Measurements from ENCODE around the gene TBC1D2B.

The TBC1D2B gene

DNA sequence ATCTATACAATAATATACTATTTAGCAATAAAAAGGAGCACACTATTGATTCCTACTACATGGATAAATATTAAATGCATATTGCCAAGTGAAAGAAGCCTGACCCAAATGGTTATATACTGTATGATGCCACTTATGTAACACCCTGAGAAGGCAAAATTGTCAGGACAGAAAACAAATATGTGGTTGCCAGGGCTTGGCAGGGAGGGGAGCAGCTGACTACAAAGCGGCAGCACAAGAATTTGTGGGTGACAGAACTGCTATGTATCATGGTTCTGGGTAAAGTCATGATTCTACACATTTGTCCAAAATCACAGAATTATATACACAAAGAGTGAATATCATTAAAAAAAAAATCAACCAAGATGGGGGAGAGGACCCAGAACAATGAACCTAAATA lies 22.5 kb downstream of the TBC1D2B start:
- no peak for DNase-seq (ENCODE audit: low read depth in 2 of 2)

DNA sequence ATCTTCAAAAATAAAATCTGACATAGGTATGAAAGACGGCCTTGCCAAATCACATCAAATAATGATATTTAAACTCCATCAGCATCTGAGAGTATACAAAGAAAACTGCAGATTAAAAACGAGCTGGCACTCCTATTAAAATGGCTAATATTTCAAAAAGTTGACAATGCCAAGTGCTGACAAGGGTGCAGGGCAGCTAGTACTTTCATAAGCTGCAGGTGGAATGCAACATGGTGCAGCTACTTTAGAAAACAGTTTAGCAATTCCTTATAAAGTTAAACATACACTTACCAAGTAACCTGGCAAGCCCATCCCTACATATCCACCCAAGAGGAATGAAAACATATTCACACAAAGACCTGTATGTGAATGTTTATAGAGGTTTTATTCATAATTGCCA lies 23.0 kb downstream of the TBC1D2B start:
- no peak for DNase-seq (ENCODE audit: low read depth in 2 of 2)

DNA sequence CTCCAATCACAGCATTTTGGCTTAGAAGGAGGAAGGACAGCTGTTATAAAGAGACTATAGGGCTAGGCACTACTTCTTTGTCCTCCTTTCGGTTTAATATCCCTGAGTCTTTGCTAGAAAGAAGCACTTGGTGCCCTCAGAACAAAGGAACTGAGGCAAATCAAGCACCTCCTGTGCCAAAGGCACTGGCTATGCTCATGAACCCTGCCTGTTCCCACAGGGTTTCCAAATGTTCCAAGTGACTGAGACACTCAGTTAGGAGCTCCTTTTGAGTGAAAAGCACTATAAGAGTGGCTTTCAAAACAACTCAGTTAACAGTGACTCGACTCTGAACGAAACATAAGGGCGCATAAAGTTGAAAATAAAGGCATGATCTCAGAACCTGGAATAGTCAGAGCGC lies 25.0 kb downstream of the TBC1D2B start:
- no peak for DNase-seq (ENCODE audit: low read depth in 2 of 2)

DNA sequence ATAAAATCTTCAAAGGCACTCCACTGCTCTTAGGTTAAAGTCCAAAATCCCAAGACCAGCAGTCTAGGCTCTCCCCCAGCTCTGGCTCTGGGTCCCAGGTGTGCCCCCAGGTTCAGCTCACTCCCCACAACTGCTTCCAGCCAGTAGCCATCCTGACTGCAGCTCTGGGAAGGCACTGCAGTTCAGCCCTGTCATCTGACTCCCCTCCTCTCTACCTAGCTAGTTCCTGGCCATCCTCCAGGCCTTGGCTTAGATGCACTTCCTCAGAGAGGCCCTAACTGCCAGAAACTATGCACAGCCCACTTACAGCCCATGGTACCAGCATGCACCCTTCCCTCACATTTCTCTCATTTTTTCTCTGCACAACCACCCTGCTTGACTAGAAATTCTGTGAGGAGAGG lies 25.5 kb downstream of the TBC1D2B start:
- no peak for DNase-seq (ENCODE audit: low read depth in 2 of 2)

DNA sequence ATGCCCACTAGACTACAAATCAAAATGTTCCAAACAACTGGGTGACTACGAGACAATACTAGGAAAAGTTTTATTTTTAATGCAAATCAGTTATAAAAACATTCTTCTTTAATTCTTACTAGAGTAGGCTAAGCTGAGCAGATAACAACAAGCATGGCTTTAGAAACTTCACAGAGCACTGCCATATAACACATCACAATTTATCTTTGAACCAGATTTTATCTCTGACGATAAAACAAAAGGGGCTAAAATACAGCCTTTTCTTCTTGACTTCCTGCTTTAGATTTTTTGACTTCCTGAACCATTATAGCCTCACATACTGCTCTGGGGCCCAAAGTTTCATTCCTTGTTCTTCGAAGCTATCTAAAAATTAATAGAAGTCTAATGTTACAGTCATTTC lies 25.9 kb downstream of the TBC1D2B start:
- no peak for DNase-seq (ENCODE audit: low read depth in 2 of 2)

DNA sequence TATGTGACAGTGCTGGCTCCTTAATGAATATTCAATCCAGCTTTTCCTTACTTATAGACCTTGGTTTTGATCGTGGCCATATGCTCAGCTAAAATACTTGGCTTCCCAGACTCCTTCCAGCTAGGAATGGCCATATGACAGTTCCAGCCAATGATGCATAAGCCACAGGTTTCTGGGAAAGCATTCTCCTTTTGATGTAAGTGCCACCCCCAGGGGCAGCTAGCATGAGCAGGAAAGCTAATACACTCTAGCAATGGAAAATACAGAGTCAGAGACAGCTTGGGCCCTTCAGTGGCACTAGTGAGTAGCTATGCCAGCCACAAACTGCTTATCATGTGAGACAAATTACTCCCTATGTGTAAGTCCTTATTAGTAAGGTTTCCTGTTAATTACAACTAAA lies 26.7 kb downstream of the TBC1D2B start:
- no peak for DNase-seq (ENCODE audit: low read depth in 2 of 2)

DNA sequence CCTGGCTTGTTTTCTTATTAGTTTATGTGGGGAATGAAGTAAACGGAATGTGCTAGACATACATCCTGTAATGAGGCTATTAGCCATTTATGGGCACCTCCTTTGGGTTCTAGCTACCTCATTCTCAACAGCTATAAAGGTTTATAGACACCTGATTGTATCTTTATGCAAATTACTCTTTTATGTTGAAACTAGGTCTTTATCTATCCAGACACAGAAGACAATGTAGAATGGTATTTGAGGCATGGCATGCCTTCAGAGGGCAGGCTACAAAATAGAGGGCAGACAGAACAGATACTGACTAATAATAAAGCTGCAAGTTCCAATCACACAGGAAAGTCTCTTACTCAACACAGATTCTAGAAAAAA lies 27.1 kb downstream of the TBC1D2B start:
- no peak for DNase-seq (ENCODE audit: low read depth in 2 of 2)

DNA sequence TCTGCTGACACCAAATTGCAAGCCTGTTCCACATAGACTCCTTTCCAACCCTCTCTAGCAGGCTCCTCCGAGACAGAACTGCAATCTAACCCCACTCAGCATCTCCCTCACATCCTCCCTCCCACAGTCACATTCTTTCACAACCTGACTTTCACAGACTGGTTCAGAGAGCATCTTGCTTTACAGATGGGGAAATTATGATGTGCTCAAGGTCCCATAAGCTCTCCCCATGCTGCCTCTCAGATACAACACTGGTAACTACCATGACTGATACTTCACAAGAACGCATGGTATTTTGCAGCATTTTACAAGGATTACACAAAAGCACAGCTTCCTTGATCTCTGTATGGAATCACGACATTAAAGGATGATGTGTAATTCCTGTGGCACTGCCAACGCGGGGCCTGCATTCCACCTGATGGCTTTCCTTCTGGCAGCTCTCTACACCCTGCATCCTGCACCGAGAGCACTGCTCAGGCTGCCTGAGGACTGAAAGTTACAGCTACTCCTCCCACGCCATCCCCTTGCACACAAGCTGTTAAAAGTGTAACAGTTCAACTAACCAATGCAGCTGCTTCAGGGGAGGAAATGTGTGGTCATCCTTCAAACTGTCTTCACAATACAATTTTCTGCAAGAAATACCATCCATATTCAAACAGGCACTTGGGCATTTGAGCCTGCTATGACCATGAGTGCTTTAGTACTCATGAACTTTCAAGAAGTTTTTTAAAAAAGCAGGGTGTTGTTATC lies 27.6 kb downstream of the TBC1D2B start:
- peak; percentile 49 for DNase-seq (ENCODE audit: low read depth in 2 of 2)

DNA sequence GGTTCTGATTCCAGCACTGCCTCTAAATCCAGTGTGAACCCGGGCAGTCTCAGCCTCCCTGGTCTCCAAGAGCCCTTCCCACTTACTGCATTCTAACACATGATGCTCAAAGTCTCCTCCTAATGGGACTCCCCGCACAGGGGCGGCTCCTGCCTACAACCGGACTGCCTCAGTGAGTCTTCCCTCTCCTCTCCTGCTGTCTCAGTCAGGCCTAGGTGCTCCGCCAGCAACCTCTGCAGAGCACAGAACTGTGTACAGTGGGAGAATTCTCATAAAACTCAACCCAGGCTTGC lies 28.9 kb downstream of the TBC1D2B start:
- DNase-seq (ENCODE audit: low read depth in 2 of 2), result no peak

DNA sequence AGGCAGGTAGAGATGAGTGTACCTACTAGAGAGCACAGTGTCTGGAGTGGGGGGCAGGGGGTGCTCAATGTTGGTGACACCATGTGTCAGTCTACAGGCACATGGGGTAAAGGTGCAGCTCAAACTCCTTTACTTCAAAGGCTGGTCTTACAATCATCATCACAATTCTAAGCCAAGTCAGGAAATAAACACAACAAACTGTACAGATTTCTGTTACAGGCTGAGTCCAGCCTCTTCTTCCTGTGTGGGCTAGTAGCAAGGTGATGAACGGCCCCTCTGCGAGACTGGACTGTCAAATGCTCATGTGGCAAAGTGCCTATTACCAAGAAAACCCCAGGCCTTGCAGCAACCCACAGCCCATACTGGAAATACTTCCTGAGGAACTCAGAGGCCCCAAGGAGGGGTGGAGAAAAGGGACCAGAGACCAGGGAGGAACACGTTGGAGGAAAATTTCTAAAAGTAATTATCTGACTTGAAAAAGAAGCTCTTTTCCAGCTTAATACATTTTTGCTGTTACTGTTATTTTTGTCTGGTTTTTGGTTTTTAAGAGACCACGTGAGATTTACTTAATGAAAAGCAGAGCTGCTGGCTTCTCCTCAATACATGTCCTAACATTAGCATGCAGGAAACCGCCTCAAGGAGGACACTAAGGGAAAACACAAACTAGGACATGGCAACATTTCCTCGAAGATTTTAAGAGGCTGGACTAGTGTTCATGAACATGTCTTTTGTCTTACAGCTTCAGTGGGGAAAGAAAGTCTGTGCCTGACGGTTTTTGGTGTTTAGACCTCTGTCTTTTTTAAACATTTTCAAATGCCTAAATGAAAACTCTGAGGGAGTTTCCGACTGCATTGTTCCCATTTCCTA lies 29.5 kb downstream of the TBC1D2B start:
- DNase-seq (ENCODE audit: low read depth in 2 of 2), result no peak

DNA sequence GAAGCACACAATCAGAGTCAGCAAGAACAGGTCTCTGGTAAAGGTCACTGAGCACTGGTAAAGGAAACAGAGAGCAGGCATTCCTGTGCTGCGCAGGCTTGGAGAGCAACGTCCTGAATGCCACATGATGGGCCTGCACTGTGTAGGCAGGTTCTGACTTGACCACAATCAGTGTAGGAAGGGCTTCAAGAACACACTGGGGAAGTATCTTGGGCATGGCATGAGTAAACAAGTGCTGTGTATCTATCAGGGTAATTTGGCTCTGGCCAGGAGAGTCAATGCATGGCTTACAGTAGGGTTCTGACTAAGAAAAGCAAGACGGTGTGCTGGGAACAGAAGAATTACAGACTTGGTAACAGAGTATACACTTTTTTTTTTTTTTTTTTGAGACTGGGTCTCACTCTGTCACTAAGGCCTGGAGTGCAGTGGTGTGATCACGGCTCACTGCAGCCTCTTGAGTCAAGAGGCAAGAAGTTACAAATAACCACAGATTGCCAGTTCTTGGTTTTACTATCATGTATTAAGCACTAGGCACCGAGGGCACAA lies 30.6 kb downstream of the TBC1D2B start:
- DNase-seq (ENCODE audit: low read depth in 2 of 2), result no peak

DNA sequence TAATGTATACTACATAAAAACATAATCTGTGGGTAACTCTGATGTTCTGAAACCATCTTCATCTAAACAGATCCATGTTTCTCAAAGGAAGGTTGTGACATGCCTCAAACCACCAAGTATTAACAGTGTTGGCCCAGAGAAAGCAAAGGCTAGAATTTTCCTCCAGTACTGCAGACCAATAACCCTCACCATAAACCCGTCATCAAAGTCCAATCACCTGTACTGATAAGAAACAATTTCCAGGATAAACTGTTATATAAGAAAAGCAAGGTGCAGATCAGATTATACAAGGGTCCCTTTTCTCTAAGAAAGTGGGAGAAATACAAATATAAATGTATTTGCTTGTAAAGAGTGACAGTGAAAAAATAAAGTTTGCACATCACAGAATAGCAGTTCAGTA lies 32.3 kb downstream of the TBC1D2B start:
- DNase-seq (ENCODE audit: low read depth in 2 of 2), result no peak

DNA sequence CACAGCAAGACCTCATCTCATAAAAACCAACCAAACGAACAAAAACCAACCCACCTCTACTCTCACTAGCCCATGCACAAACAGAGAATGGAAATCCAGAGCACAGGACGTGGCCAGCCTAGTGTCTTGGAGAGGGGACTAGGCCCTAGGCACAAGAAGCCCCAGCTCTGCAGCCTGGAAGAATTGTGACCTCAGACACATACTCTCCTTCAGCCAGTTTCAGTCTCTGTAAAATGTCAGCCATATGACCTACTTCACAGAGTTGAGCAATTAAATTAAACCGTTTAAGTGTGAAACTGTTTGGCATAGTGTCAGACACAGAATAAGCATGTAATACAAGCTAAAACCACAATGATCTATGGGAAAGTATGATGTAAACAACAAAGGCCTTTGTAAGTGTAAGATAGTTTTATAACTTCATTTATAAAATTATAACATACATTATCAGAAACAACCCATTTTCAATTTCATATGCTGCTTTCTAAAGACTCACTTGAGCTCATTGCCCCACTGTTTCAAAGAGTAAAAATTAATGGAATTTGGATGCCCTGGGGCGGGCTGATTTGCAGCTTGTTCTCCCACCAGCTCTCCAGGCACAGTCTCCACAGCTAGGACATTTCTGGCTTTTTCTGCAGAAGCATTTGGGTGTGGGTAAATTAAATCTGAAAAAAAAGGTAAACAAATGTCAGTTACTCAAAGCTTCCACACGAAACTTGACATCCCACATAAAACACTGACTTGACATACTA lies 32.9 kb downstream of the TBC1D2B start:
- DNase-seq (ENCODE audit: low read depth in 2 of 2), result no peak

DNA sequence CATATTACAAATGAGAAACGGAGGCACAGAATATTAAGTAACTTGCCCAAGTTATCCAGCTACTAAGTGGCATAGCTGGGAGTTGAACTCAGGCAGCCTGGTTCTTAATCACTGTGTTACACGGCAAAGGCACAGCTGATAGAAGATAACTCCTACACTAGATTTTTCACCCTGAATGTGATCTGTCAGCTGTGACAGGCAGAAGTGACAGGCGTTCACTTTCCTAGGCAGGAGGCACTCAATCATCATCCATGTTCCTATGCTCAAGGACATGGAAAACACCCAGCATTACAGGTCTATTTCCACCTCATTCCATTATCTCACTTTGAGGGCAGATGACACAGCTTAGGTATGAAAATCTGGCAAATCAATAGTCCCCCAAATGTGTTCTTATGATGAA lies 35.6 kb downstream of the TBC1D2B start:
- no peak for DNase-seq (ENCODE audit: low read depth in 2 of 2)

DNA sequence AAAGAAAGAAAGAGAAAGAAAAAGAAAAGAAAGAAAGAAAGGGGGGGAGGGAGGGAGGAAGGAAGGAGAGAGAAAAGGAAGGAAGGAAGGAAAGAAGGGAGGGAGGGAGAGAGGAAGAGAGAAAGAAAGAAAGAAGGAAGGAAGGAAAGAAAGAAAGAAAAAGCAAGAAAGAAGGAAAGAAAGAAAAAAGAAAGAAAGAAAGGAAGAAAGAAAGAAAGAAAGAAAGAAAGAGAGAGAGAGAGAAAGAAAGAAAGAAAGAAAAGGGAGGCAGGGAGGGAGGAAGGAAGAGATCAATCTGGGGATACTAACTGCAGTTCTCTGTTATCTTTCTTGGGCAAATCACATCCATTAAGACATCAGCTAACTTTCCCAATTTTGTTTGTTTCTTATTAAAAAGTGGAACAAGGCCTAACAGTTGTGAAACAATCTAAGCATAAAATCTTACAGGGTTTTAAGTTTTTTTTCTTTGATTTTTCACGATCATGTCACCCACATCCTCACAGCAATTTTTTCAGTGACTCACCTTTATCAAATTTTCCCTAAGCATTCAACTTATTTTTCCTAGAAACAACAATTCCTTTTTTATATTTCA lies 36.8 kb downstream of the TBC1D2B start:
- no peak for DNase-seq (ENCODE audit: low read depth in 2 of 2)

DNA sequence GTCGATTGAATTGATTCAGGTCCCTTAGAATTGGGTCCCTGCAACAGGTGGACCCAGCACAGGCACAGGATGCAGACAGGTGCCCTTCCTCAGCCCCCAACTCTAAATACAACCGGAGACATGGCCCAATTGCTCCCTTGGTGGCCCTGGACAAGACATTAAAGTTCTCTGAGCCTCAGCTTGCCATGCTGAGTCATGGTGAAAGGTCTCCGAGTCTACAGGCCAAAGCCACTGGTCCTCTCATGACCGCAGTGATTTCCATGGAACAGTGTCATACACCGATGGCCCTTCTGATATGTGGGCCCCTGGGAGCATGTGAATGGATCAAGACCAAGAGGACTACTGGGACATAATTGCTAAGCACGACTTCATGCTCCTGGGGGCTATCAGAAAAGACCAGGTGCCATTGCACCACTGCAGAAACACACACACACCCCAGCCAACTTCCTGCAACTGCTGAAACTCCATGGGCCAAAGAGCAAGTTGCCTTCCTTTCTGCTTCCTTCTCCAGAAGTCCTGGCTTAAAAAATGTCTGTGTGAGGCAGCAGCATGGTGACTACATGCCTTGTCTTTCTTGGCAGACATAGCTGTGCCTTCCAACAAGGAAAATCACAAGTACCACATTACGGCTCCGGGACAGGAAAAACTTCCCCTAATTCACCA lies 38.8 kb downstream of the TBC1D2B start:
- DNase-seq (ENCODE audit: low read depth in 2 of 2), result no peak

DNA sequence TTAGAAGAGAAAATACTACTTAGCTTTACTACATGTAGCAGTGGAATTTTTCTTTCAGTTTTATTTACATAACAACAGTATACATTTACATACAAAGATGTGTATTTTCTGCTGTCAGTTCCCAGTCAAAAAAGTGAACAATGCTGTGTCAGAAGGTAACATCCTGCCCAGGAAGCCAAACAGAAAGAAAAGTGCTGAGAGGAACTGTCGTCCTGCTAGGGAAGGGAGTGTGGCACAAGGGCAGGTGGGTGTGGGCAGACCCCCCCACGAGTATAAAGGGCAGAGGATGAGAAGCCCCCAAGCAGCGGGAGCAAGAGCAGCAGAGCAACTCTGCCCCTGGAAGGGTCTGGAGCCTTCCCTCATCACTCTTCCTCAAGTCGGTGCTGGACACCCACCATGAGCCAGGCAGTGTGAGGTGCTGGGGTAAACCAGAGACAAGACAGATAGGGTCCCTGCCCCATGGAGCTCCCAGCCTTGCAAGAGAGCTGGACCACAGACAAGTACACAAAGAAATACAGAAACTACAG lies 39.7 kb downstream of the TBC1D2B start:
- no peak for DNase-seq (ENCODE audit: low read depth in 2 of 2)

DNA sequence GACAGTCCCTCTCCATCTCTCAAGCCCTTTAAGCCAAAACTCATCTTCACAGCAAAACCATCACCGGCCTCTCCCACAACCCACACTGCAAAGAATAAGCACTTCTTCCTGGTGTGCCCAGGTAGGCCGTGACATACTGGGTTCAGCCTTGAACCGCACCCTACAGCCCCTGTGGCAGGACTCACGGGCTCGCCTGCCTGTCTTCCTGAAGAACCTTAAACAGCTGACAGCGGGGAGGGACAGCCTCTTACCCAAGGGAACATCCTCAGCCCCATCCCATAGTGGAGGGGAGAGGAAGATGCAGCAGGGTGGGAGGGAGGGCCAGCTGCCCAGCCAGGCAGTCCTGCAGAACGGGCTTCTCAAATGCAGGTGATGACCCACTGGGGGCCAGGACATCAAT lies 40.2 kb downstream of the TBC1D2B start:
- no peak for DNase-seq (ENCODE audit: low read depth in 2 of 2)

DNA sequence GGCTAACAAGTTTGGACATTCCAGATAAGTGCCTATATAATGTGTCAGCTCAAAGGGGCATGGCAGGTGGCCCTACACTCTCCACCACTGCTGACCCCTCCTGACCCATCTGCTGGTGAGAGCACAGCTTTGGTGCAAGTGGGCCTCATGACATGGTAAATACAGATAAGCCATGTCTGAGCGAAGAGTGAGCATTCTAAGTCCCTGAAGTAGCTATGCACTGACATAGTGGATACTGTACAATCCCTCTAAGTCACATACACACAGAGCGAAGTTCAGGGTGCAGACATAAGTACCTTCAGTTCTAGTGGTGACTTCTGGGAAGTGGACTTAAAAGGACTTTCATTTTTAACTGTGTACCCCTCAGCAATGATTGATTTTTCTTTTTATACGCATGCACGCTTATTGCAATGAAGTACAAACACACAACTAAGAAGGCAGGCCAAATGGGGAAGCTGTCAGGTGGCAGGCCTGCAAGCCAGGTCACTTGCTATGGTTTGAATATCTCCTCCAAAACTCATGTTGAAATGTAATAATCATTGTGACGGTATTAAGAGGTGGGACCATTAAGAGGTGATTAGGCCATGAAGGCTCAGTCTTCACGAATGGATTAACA lies 41.5 kb downstream of the TBC1D2B start:
- DNase-seq (ENCODE audit: low read depth in 2 of 2), result no peak

DNA sequence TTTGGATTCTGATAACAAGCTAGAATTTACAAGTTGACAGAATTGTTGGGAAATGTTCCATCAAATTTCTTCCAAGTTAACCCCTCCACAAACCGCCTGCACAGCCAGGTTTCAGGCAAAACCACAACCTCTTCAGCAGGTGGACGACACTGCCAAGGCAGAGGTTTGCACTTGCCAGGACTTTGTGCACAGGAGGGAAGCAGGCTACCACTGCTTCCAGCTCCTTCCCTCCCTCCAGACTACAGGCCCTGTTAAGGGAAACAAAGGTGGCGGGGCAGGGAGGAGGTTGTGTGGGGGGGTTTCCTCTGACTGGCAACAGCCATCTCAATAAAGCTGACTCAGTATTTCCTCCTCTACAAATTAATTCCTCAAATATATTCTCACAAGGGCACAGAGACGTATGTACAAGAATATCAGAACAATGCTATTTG lies 42.2 kb downstream of the TBC1D2B start:
- DNase-seq (ENCODE audit: low read depth in 2 of 2), result no peak

All from activated CD4-positive, alpha-beta T cell treated with anti-CD3 and anti-CD28 coated beads for 24 hours (primary cell).